GM12878 (cell line): ENCODE data around the gene MLKL. TPM values are rescaled to one million over a fixed set of nuclear protein-coding genes. Genes with fewer than 3 reads are reported as not detected.

Experiments
- ATAC-seq: fragments of 200-7000 bp; cut with Tn5 transposase; 3 replicates; pipeline ENCODE4 v1.9.1; 2020; ENCODE audit warnings: mild to moderate bottlenecking, moderate library complexity
- BruUV-seq: library from RNA; stranded (reverse); fragments of 400-500 nt; replicated peaks from 2 replicates; lab custom pipeline; 2021; lab: Mats Ljungman, UMichigan
- CTCF ChIA-PET: fragments of 300-600 bp; sonication (Branson Sonifier 250); formaldehyde crosslinking; extraction: SDS; loops from one replicate; lab custom pipeline; 2021; ENCODE audit warnings: inconsistent platforms; lab: Yijun Ruan, JAX
- POLR2A ChIA-PET: fragments of 350-600 bp; formaldehyde crosslinking; extraction: SDS; loops from one replicate; lab custom pipeline; 2021; ENCODE audit warnings: inconsistent platforms; lab: Charles Lee
- RAD21 ChIA-PET: fragments of 300-600 bp; sonication (Branson Sonifier 250); formaldehyde crosslinking; loops from one replicate; lab custom pipeline; 2023; ENCODE audit warnings: antibody characterized with exemption; ENCODE audit not compliant: unreplicated experiment; lab: Charles Lee
- SMC1A ChIA-PET: fragments of 300-600 bp; sonication (Branson Sonifier 250); formaldehyde crosslinking; loops from one replicate; lab custom pipeline; 2023; ENCODE audit not compliant: unreplicated experiment, uncharacterized antibody; lab: Charles Lee
- DNase-seq: peaks from one replicate; pipeline ENCODE4 v3.0.0-alpha.2; 2011; ENCODE audit warnings: low read depth, low spot score
- FAIRE-seq: peaks from 3 replicates; lab custom pipeline; 2011; peaks lifted over from hg19 to GRCh38; lab: Jason Lieb, UNC
- H2AFZ ChIP-seq: 2 replicates; pipeline ENCODE4 v1.6.0; 2011; ENCODE audit warnings: low read depth, low read length, control low read depth; ENCODE audit not compliant: control insufficient read depth
- H3K27ac ChIP-seq: 2 replicates; pipeline ENCODE4 v1.5.1; 2011; ENCODE audit warnings: control low read depth; ENCODE audit not compliant: control insufficient read depth, insufficient read depth
- H3K27me3 ChIP-seq, 2 experiments: replicated peaks in 1 of 2; 2 replicates each; pipeline versions ENCODE4 v1.6.0 to v1.6.1; 2011; ENCODE audit warnings: low read length in 1 of 2; ENCODE audit not compliant: control insufficient read depth in 2 of 2, insufficient read depth in 2 of 2
- H3K36me3 ChIP-seq, 2 experiments: 2 replicates each; pipeline ENCODE4 v1.5.1; 2011; ENCODE audit warnings: low read length in 1 of 2; ENCODE audit not compliant: control insufficient read depth in 2 of 2, insufficient read depth in 2 of 2
- H3K4me1 ChIP-seq: 2 replicates; pipeline ENCODE4 v1.6.1; 2011; ENCODE audit warnings: mild to moderate bottlenecking, low read length, moderate library complexity, mixed read lengths; ENCODE audit not compliant: control insufficient read depth, insufficient read depth
- H3K4me2 ChIP-seq: 2 replicates; pipeline ENCODE4 v1.6.0; 2011; ENCODE audit warnings: control low read depth; ENCODE audit not compliant: control insufficient read depth, insufficient read depth
- H3K4me3 ChIP-seq: fragments of 200-600 bp; sonication (generic); 2 replicates; pipeline ENCODE4 v1.5.1; 2016
- H3K79me2 ChIP-seq: 2 replicates; pipeline ENCODE4 v1.6.0; 2011; ENCODE audit warnings: low read length; ENCODE audit not compliant: control insufficient read depth, insufficient read depth
- H3K9ac ChIP-seq: 2 replicates; pipeline ENCODE4 v1.8.0; 2011; ENCODE audit warnings: low read length, control low read depth, mixed read lengths; ENCODE audit not compliant: control insufficient read depth, insufficient read depth
- H3K9me3 ChIP-seq: replicated peaks from 3 replicates; pipeline ENCODE4 v1.5.1; 2011; ENCODE audit warnings: mild to moderate bottlenecking, low read length; ENCODE audit not compliant: control insufficient read depth, insufficient read depth
- H4K20me1 ChIP-seq: 2 replicates; pipeline ENCODE4 v1.6.0; 2011; ENCODE audit not compliant: control insufficient read depth, insufficient read depth
- ASH2L ChIP-seq: fragments of 300-600, 200-600 bp; sonication (generic); IDR thresholded peaks from 2 replicates; pipeline ENCODE4 v1.6.1; 2017; ENCODE audit warnings: low read depth, mild to moderate bottlenecking, borderline replicate concordance
- BHLHE40 ChIP-seq, 2 experiments: fragments of 450-650 bp in 1 of 2; IDR thresholded peaks; 2 replicates each; pipeline ENCODE4 v1.6.1; 2011 to 2017; ENCODE audit warnings: low read depth in 2 of 2, borderline replicate concordance in 1 of 2, improper control_type of control experiment in 1 of 2, low read length in 1 of 2, mild to moderate bottlenecking in 1 of 2
- CBX3 ChIP-seq: fragments of 200-600 bp; sonication (generic); IDR thresholded peaks from 2 replicates; pipeline ENCODE4 v1.6.1; 2016; ENCODE audit warnings: low read depth, borderline replicate concordance
- CBX5 ChIP-seq: sonication (generic); IDR thresholded peaks from 2 replicates; pipeline ENCODE4 v1.6.1; 2016; ENCODE audit warnings: low read depth, moderate library complexity, mild to moderate bottlenecking, inconsistent platforms
- EGR1 ChIP-seq, 2 experiments: IDR thresholded peaks; 1 replicate in 1 of 2; 2 replicates in 1 of 2; pipeline ENCODE4 v1.6.1; 2011 to 2012; ENCODE audit warnings: low read depth in 2 of 2, low read length in 2 of 2, borderline replicate concordance in 1 of 2, mild to moderate bottlenecking in 1 of 2, moderate library complexity in 1 of 2
- HCFC1 ChIP-seq: fragments of 150-350 bp; IDR thresholded peaks from 2 replicates; pipeline ENCODE4 v1.6.1; 2014; ENCODE audit warnings: low read length
- HDAC2 ChIP-seq: fragments of 200-600 bp; sonication (generic); IDR thresholded peaks from 2 replicates; pipeline ENCODE4 v1.6.1; 2017
- HDAC6 ChIP-seq: fragments of 200-600 bp; sonication (generic); IDR thresholded peaks from one replicate; pipeline ENCODE4 v1.8.0; 2017; ENCODE audit warnings: antibody characterized with exemption; ENCODE audit not compliant: unreplicated experiment
- HDGF ChIP-seq: fragments of 450-650 bp; IDR thresholded peaks from 2 replicates; pipeline ENCODE4 v1.6.1; 2016; ENCODE audit warnings: antibody characterized with exemption
- IRF4 ChIP-seq: IDR thresholded peaks from 2 replicates; pipeline ENCODE4 v1.6.1; 2011; ENCODE audit warnings: low read depth, low read length
- MTA2 ChIP-seq: fragments of 450-650 bp; IDR thresholded peaks from 2 replicates; pipeline ENCODE4 v1.6.1; 2016; ENCODE audit warnings: low read depth, mild to moderate bottlenecking, moderate library complexity
- MXI1 ChIP-seq: fragments of 150-350 bp; IDR thresholded peaks from 2 replicates; pipeline ENCODE4 v1.6.1; 2011; ENCODE audit warnings: low read depth, mild to moderate bottlenecking, inconsistent platforms, low read length, improper control_type of control experiment
- MYB ChIP-seq: fragments of 150-350 bp; IDR thresholded peaks from 2 replicates; pipeline ENCODE4 v1.6.1; 2014; ENCODE audit warnings: mild to moderate bottlenecking, low read depth, low read length, borderline replicate concordance
- NFYB ChIP-seq: IDR thresholded peaks from 2 replicates; pipeline ENCODE4 v1.6.1; 2011; ENCODE audit warnings: low read depth, mild to moderate bottlenecking, low read length, improper control_type of control experiment, moderate library complexity; ENCODE audit not compliant: insufficient read depth
- SPI1 ChIP-seq: IDR thresholded peaks from 2 replicates; pipeline ENCODE4 v1.6.1; 2011; ENCODE audit warnings: low read depth, mild to moderate bottlenecking, low read length, moderate library complexity, borderline replicate concordance; ENCODE audit not compliant: insufficient read depth
- TCF12 ChIP-seq: IDR thresholded peaks from 2 replicates; pipeline ENCODE4 v1.6.1; 2011; ENCODE audit warnings: low read depth, mild to moderate bottlenecking, low read length
- YY1 ChIP-seq: IDR thresholded peaks from 2 replicates; pipeline ENCODE4 v1.6.1; 2011; ENCODE audit warnings: low read depth, mild to moderate bottlenecking, low read length
- WGBS: methylation state at CpG from one replicate; pipeline ENCODE4 v1.1.6; 2016; ENCODE audit warnings: low lambda C conversion rate; ENCODE audit not compliant: insufficient replicate concordance, insufficient coverage; ENCODE audit errors: missing lambda C conversion rate; 5-methylcytosine and 5-hydroxymethylcytosine counted together
- in situ Hi-C: fragments of 300-500 bp; cut with MboI; formaldehyde crosslinking; loops from 9 replicates; pipeline ENCODE4 v1.14.3; 2018; ENCODE audit warnings: mixed read lengths
- intact Hi-C: fragments of 100-400 bp; cut with micrococcal nuclease; formaldehyde crosslinking; loops from one replicate; pipeline ENCODE4 v1.14.2; 2022; ENCODE audit not compliant: unreplicated experiment
- polyA plus RNA-seq, 11 experiments: library from polyadenylated mRNA; depleted of rRNA in 4 of 11; unstranded in 6 of 11; stranded (reverse) in 5 of 11; fragments of >200 nt; fragmentation: Nextera tagmentation in 4 of 11; fragmentation: Illumina TruSeq in 1 of 11; extraction: Ambion mirVana in 4 of 11; extraction: Trizol in 1 of 11; gene quantifications; 1 replicate in 1 of 11; 2 replicates in 10 of 11; pipeline versions ENCODE4 v1.2.1 to v1.2.3, GENCODE V29; 2011 to 2016; ENCODE audit warnings: inconsistent platforms in 2 of 11, missing spikeins in 2 of 11, low read depth in 1 of 11
- total RNA-seq, 4 experiments: library from RNA; depleted of rRNA in 3 of 4; stranded (reverse); fragments of >200 nt in 3 of 4; fragmentation: Illumina TruSeq in 1 of 4; extraction: Trizol in 1 of 4; gene quantifications; 2 replicates each; pipeline versions ENCODE4 v1.2.1 to v1.2.3, GENCODE V29; 2013 to 2021
- TF ChIP-seq, protein P1 (sequence below): IDR thresholded peaks from 2 replicates; pipeline ENCODE4 v1.6.1; 2012; ENCODE audit warnings: improper control_type of control experiment, low read depth, low read length; ENCODE audit not compliant: insufficient replicate concordance
- TF ChIP-seq, protein P2 (sequence below): IDR thresholded peaks from 2 replicates; pipeline ENCODE4 v1.6.1; 2012; ENCODE audit warnings: low read depth, low read length, improper control_type of control experiment

MLKL gene
- total and polyA plus RNA-seq, 10 of the 15 experiments (the other 5 are each of a cell fraction or from before 2014, with no cell fraction given) = 3.8 to 14.5 (median 11.2) TPM

DNA sequence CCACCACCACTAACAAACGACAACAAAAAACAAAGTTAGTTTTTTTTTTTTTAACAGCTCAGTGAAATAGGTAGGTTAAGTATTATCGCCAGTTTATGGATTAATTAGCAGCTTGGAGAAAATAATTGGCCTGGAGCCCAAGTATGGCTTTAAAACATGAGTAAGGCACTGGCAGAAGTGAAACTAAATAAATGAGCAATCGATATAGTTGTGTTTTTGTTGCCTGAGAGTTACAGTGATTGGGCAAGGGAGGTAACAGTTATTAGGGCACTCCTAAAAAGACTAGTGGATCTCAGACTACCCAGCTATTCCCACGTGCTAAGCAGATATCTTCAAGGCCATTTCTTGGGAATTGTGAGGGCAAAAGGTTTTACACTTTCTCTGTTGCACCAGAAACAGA lies 2.4 kb downstream of the MLKL start:
- Histone ChIP-seq H3K27me3 (no peaks in the 10 kb centered on the region), H3K4me2 (peak overlapping the region; percentile 99), H3K9ac (no peak overlapping the region), H3K79me2 (peaks cover 11% of the 10 kb centered on the region), H3K36me3 (no peaks in the 10 kb centered on the region), H3K4me1 (peaks cover 9% of the 10 kb centered on the region), H3K27ac (peak overlapping the region; percentile 49), H2AFZ (peak overlapping the region; percentile 20; the same call in 1 of the 2 replicates), H3K9me3 (no peaks in the 10 kb centered on the region), H4K20me1 (no peaks in the 10 kb centered on the region), H3K4me3 (peak overlapping the region; percentile 78)
- ChIA-PET POLR2A (interaction anchor here (0.6 to 4.7 kb wide), 6 partner anchors 31 to 546 kb away, joined by 3 to 28 read pairs (median 4); partner anchors contain the start of gene RFWD3), SMC1A (interaction anchor here (0.9 to 5.4 kb wide), 5 partner anchors 12 to 204 kb away, joined by 3 to 26 read pairs (median 3); partner anchors contain the start of gene RFWD3), CTCF (interaction anchor here (1.3 to 5.1 kb wide), 7 partner anchors 10 to 401 kb away, joined by 3 to 54 read pairs (median 5); partner anchors contain the start of gene RFWD3), RAD21 (interaction anchor here (1.3 to 3.9 kb wide), 2 partner anchors 31 to 164 kb away, joined by 3 to 18 read pairs; partner anchors contain the start of gene RFWD3)
- FAIRE-seq = peak; percentile 86
- TF ChIP-seq HDAC6 (no peak), YY1 (no peak), BHLHE40 (IDR thresholded peaks at IDR 0.05; ENCODE audit: borderline replicate concordance in 1 of 2, low read depth in 2 of 2, low read length in 1 of 2) (no peak), ASH2L (no peak), SPI1 (peak; percentile 73), TCF12 (no peak), CBX3 (no peak), MXI1 (no peak), EGR1 (IDR thresholded peaks at IDR 0.05; ENCODE audit: borderline replicate concordance in 1 of 2, low read depth in 2 of 2, low read length in 2 of 2) (no peak), HDGF (no peak), MTA2 (no peak), IRF4 (0 out of 2 replicates have a peak, but pooled peaks have one; percentile 42), NFYB (no peak), HCFC1 (no peak), HDAC2 (no peak), MYB (no peak), CBX5 (no peak)
- TF ChIP-seq, protein P1, sequence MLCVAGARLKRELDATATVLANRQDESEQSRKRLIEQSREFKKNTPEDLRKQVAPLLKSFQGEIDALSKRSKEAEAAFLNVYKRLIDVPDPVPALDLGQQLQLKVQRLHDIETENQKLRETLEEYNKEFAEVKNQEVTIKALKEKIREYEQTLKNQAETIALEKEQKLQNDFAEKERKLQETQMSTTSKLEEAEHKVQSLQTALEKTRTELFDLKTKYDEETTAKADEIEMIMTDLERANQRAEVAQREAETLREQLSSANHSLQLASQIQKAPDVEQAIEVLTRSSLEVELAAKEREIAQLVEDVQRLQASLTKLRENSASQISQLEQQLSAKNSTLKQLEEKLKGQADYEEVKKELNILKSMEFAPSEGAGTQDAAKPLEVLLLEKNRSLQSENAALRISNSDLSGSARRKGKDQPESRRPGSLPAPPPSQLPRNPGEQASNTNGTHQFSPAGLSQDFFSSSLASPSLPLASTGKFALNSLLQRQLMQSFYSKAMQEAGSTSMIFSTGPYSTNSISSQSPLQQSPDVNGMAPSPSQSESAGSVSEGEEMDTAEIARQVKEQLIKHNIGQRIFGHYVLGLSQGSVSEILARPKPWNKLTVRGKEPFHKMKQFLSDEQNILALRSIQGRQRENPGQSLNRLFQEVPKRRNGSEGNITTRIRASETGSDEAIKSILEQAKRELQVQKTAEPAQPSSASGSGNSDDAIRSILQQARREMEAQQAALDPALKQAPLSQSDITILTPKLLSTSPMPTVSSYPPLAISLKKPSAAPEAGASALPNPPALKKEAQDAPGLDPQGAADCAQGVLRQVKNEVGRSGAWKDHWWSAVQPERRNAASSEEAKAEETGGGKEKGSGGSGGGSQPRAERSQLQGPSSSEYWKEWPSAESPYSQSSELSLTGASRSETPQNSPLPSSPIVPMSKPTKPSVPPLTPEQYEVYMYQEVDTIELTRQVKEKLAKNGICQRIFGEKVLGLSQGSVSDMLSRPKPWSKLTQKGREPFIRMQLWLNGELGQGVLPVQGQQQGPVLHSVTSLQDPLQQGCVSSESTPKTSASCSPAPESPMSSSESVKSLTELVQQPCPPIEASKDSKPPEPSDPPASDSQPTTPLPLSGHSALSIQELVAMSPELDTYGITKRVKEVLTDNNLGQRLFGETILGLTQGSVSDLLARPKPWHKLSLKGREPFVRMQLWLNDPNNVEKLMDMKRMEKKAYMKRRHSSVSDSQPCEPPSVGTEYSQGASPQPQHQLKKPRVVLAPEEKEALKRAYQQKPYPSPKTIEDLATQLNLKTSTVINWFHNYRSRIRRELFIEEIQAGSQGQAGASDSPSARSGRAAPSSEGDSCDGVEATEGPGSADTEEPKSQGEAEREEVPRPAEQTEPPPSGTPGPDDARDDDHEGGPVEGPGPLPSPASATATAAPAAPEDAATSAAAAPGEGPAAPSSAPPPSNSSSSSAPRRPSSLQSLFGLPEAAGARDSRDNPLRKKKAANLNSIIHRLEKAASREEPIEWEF = peak; percentile 69
- TF ChIP-seq, protein P2, sequence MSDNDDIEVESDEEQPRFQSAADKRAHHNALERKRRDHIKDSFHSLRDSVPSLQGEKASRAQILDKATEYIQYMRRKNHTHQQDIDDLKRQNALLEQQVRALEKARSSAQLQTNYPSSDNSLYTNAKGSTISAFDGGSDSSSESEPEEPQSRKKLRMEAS = no peak
- intact Hi-C loops = loop anchor here (2.0 kb wide), 1 partner anchor 31 kb away; the partner anchor contains the start of gene RFWD3
- ATAC-seq = peak; percentile 54
- DNase-seq = peak; percentile 45
- WGBS = 0% methylated on average over 4 of the region's 4 CpGs
- no TSS peak for BruUV-seq
- in situ Hi-C loops = no loop called here
